Neural cell (in vitro differentiated cells): ENCODE results near the gene MAPK4. TPM values are rescaled to one million over a fixed set of nuclear protein-coding genes. Genes with fewer than 3 reads are reported as not detected.

ENCODE experiments used
- H2AFZ ChIP-seq: fragments of 200-600, 300-800 bp; sonication (generic), shearing (Covaris generic); 2 replicates; pipeline ENCODE4 v1.6.0; 2014; ENCODE audit warnings: low read depth, mild to moderate bottlenecking, antibody characterized with exemption, low read length, moderate library complexity
- H3F3A ChIP-seq: fragments of 200-600 bp; shearing (Covaris generic); 2 replicates; pipeline ENCODE4 v1.6.1; 2016; ENCODE audit warnings: mild to moderate bottlenecking, moderate library complexity, mixed read lengths, antibody characterized with exemption, low read length; ENCODE audit not compliant: insufficient read depth, poor library complexity, severe bottlenecking
- H3K27ac ChIP-seq: fragments of 200-600, 300-800 bp; sonication (generic), shearing (Covaris generic); 2 replicates; pipeline ENCODE4 v1.5.1; 2014; ENCODE audit warnings: mild to moderate bottlenecking, low read length, moderate library complexity
- H3K27me3 ChIP-seq: fragments of 300-800, 200-600 bp; sonication (generic), shearing (Covaris generic); 2 replicates; pipeline ENCODE4 v1.6.0; 2014; ENCODE audit warnings: mild to moderate bottlenecking, low read depth, low read length, moderate library complexity; ENCODE audit not compliant: insufficient read depth
- H3K36me3 ChIP-seq: fragments of 300-800, 200-600 bp; sonication (generic), shearing (Covaris generic); 2 replicates; pipeline ENCODE4 v1.5.1; 2014; ENCODE audit warnings: mild to moderate bottlenecking, antibody characterized with exemption, low read length, moderate library complexity; ENCODE audit not compliant: insufficient read depth
- H3K4me2 ChIP-seq: fragments of 300-800, 200-600 bp; sonication (generic), shearing (Covaris generic); 2 replicates; pipeline ENCODE4 v1.6.0; 2014; ENCODE audit warnings: mild to moderate bottlenecking, low read length
- H3K4me3 ChIP-seq: fragments of 300-800, 200-600 bp; sonication (generic), shearing (Covaris generic); 2 replicates; pipeline ENCODE4 v1.5.1; 2014; ENCODE audit warnings: mild to moderate bottlenecking, low read length, moderate library complexity
- H3K79me2 ChIP-seq: fragments of 200-600 bp; shearing (Covaris generic); replicated peaks from 2 replicates; pipeline ENCODE4 v1.6.0; 2014; ENCODE audit warnings: mild to moderate bottlenecking, low read length, moderate library complexity; ENCODE audit not compliant: insufficient read depth
- H3K9ac ChIP-seq: fragments of 300-800, 200-600 bp; sonication (generic), shearing (Covaris generic); 2 replicates; pipeline ENCODE4 v1.6.1; 2016; ENCODE audit warnings: mild to moderate bottlenecking, low read length, mixed read lengths
- H3K9me2 ChIP-seq: fragments of 200-600 bp; shearing (Covaris generic); 2 replicates; pipeline ENCODE4 v1.6.1; 2016; ENCODE audit warnings: mild to moderate bottlenecking, low read length, mixed read lengths; ENCODE audit not compliant: insufficient read depth
- H3K9me3 ChIP-seq: fragments of 200-600, 300-800 bp; sonication (generic), shearing (Covaris generic); 2 replicates; pipeline ENCODE4 v1.6.1; 2016; ENCODE audit warnings: mild to moderate bottlenecking, mixed run types, low read length, moderate library complexity, mixed read lengths
- H4K20me1 ChIP-seq: fragments of 200-600 bp; shearing (Covaris generic); 2 replicates; pipeline ENCODE4 v1.6.1; 2016; ENCODE audit warnings: mild to moderate bottlenecking, mixed run types; ENCODE audit not compliant: insufficient read depth
- CTCF ChIP-seq: fragments of 450-650 bp; IDR thresholded peaks from 2 replicates; pipeline ENCODE4 v1.5.1; 2014; ENCODE audit warnings: antibody characterized with exemption, mild to moderate bottlenecking, moderate library complexity; ENCODE audit not compliant: poor library complexity, severe bottlenecking
- EP300 ChIP-seq: fragments of 450-650 bp; conservative IDR thresholded peaks from 2 replicates; pipeline ENCODE4 v1.6.1; 2014; ENCODE audit warnings: antibody characterized with exemption, mild to moderate bottlenecking, moderate library complexity; ENCODE audit not compliant: poor library complexity, severe bottlenecking
- EZH2 ChIP-seq: fragments of 200-600, 300-800 bp; shearing (Covaris generic), sonication (generic); IDR thresholded peaks from 2 replicates; pipeline ENCODE4 v1.6.1; 2014; ENCODE audit warnings: antibody characterized with exemption, low read length, borderline replicate concordance, mild to moderate bottlenecking; ENCODE audit not compliant: insufficient read depth, poor library complexity, severe bottlenecking
- MXI1 ChIP-seq: fragments of 450-650 bp; conservative IDR thresholded peaks from 2 replicates; pipeline ENCODE4 v1.6.1; 2014; ENCODE audit warnings: antibody characterized with exemption, mild to moderate bottlenecking; ENCODE audit not compliant: poor library complexity, severe bottlenecking
- POLR2AphosphoS5 ChIP-seq: IDR thresholded peaks from 2 replicates; pipeline ENCODE4 v1.6.1; 2012
- RAD21 ChIP-seq: fragments of 450-650 bp; conservative IDR thresholded peaks from 2 replicates; pipeline ENCODE4 v1.6.1; 2014; ENCODE audit warnings: antibody characterized with exemption, mild to moderate bottlenecking, moderate library complexity
- REST ChIP-seq: IDR thresholded peaks from 2 replicates; pipeline ENCODE4 v1.6.1; 2012; ENCODE audit warnings: borderline replicate concordance
- SMC3 ChIP-seq: fragments of 450-650 bp; conservative IDR thresholded peaks from 2 replicates; pipeline ENCODE4 v1.6.1; 2014; ENCODE audit warnings: antibody characterized with exemption, mild to moderate bottlenecking, moderate library complexity; ENCODE audit not compliant: poor library complexity
- TAF1 ChIP-seq: IDR thresholded peaks from 2 replicates; pipeline ENCODE4 v1.6.1; 2012; ENCODE audit warnings: low read depth
- polyA plus RNA-seq: library from polyadenylated mRNA; depleted of rRNA; stranded (reverse); fragments of >200 nt; gene quantifications from 2 replicates; pipeline ENCODE4 v1.2.3, GENCODE V29; 2014

MAPK4 gene
- polyA plus RNA-seq, 1 donor from 2014 or later = 12.7 TPM

GRCh38 chr18:50654658-50655550, 95.0 kb downstream of the MAPK4 start:
- no peak for TF ChIP-seq MXI1
- TF ChIP-seq REST = no peak
- no peak for TF ChIP-seq CTCF
- no peak for TF ChIP-seq EP300
- TF ChIP-seq POLR2AphosphoS5 = no peak
- no peak for TF ChIP-seq SMC3
- TF ChIP-seq RAD21 = no peak
- TF ChIP-seq EZH2 = no peak
- no peak for TF ChIP-seq TAF1
- Histone ChIP-seq H3K9me3 (no peaks in the 10 kb centered on the region), H3K27me3 (no peaks in the 10 kb centered on the region), H3K9ac (no peak overlapping the region), H4K20me1 (no peaks in the 10 kb centered on the region), H3K4me3 (no peak overlapping the region), H3K9me2 (no peaks in the 10 kb centered on the region), H3F3A (no peaks in the 10 kb centered on the region), H2AFZ (no peak overlapping the region), H3K4me2 (no peak overlapping the region), H3K27ac (no peak overlapping the region), H3K79me2 (no peaks in the 10 kb centered on the region), H3K36me3 (no peaks in the 10 kb centered on the region)

GRCh38 chr18:50656396-50656795, 96.5 kb downstream of the MAPK4 start:
- Histone ChIP-seq H3K27me3 (no peaks in the 10 kb centered on the region), H3K36me3 (no peaks in the 10 kb centered on the region), H3K9me2 (no peaks in the 10 kb centered on the region), H3K79me2 (no peaks in the 10 kb centered on the region), H3K4me3 (no peak overlapping the region), H3F3A (no peaks in the 10 kb centered on the region), H3K9ac (no peak overlapping the region), H2AFZ (no peak overlapping the region), H3K9me3 (no peaks in the 10 kb centered on the region), H4K20me1 (no peaks in the 10 kb centered on the region), H3K4me2 (no peak overlapping the region), H3K27ac (no peak overlapping the region)
- TF ChIP-seq CTCF = no peak
- no peak for TF ChIP-seq SMC3
- no peak for TF ChIP-seq RAD21
